Transverse colon (tissue), 4 donors: ENCODE measurements around the gene SLC7A1. TPM values are rescaled to one million over a fixed set of nuclear protein-coding genes. Genes with fewer than 3 reads are reported as not detected.

Source experiments
- DNase-seq: peaks from one replicate; pipeline ENCODE4 v3.0.0-alpha.2; 2019
- H3K27ac ChIP-seq, 4 donors: fragments of 200-600 bp; sonication (generic); 2 replicates each; pipeline ENCODE4 v1.5.1; 2016 to 2018; ENCODE audit warnings: inconsistent platforms in 4 of 4
- H3K27me3 ChIP-seq: fragments of 200-600 bp; sonication (generic); 2 replicates; pipeline ENCODE4 v1.5.1; 2017; ENCODE audit warnings: inconsistent platforms
- H3K36me3 ChIP-seq, 4 donors: fragments of 200-600 bp; sonication (generic); 2 replicates each; pipeline ENCODE4 v1.5.1; 2017 to 2019; ENCODE audit warnings: inconsistent platforms in 4 of 4
- H3K4me1 ChIP-seq, 4 donors: fragments of 200-600 bp; sonication (generic); 2 replicates each; pipeline ENCODE4 v1.5.1; 2017 to 2020; ENCODE audit warnings: inconsistent platforms in 4 of 4
- H3K4me3 ChIP-seq, 4 donors: fragments of 200-600 bp; sonication (generic); 1 replicate in 1 of 4; 2 replicates in 3 of 4; pipeline versions ENCODE4 v1.5.1 to v1.6.1; 2017 to 2019; ENCODE audit warnings: inconsistent platforms in 4 of 4
- H3K9me3 ChIP-seq, 2 donors: fragments of 200-600 bp; sonication (generic); 2 replicates each; pipeline ENCODE4 v1.5.1; 2017 to 2019; ENCODE audit warnings: inconsistent platforms in 2 of 2
- CTCF ChIP-seq, 5 experiments: fragments of 200-600 bp in 3 of 5; fragments of 450-650 bp in 2 of 5; sonication (generic) in 3 of 5; IDR thresholded peaks; 1 replicate in 2 of 5; 2 replicates in 3 of 5; pipeline ENCODE4 v1.5.1; 2016 to 2017; ENCODE audit warnings: antibody characterized with exemption in 5 of 5, inconsistent platforms in 3 of 5, mild to moderate bottlenecking in 2 of 5, moderate library complexity in 1 of 5
- EP300 ChIP-seq: sonication (generic); formaldehyde crosslinking; IDR thresholded peaks from one replicate; pipeline ENCODE4 v1.6.1; 2017; ENCODE audit warnings: antibody characterized with exemption, low read depth
- POLR2A ChIP-seq: fragments of 450-650 bp; IDR thresholded peaks from one replicate; pipeline ENCODE4 v1.6.1; 2016; ENCODE audit warnings: antibody characterized with exemption, mild to moderate bottlenecking, moderate library complexity
- POLR2AphosphoS5 ChIP-seq, 3 donors: sonication (generic); formaldehyde crosslinking; IDR thresholded peaks; one replicate each; pipeline ENCODE4 v1.6.1; 2016; ENCODE audit warnings: antibody characterized with exemption in 3 of 3
- WGBS, 2 donors: methylation state at CpG; one replicate each; pipeline ENCODE4 v1.1.5; 2018; ENCODE audit warnings: low coverage in 1 of 2; 5-methylcytosine and 5-hydroxymethylcytosine counted together
- in situ Hi-C, 4 donors: fragments of 200-750 bp; cut with MboI; loops; one replicate each; pipeline versions ENCODE4 v1.15.0 to v1.15.1; 2017; ENCODE audit warnings: low sequenced_read_pairs in 3 of 4, low pct_ligation_motif_present in 1 of 4, low pct_unique_long_range_greater_than_20kb in 1 of 4
- intact Hi-C: fragments of 100-400 bp; cut with DNase I; formaldehyde crosslinking; loops from one replicate; pipeline ENCODE4 v1.15.1; 2023; ENCODE audit warnings: low total_unique reads
- total RNA-seq, 4 donors: library from RNA; depleted of rRNA; stranded (reverse); fragments of >200 nt; gene quantifications; one replicate each; pipeline ENCODE4 v1.1.0, GENCODE V29; 2016

The SLC7A1 gene
- total RNA-seq, 4 donors from 2014 or later = 10.8 to 21.4 (median 17.9) TPM

- Histone ChIP-seq H3K27ac (no peak overlapping the region), H3K9me3 (no peaks in the 10 kb centered on the region), H3K27me3 (no peaks in the 10 kb centered on the region), H3K4me1 (no peaks in the 10 kb centered on the region), H3K4me3 (no peak overlapping the region), H3K36me3 (peaks cover 0 to 9% (median 2%) of the 10 kb centered on the region in 4 donors)
- intact Hi-C loops (no loop called here), in situ Hi-C loops (loop anchor here in 2 of 4 donors (25.0 kb wide), 2 partner anchors 192 to 592 kb away; no protein-coding TSS in a partner anchor)
- WGBS, 2 donors = 82 to 90% methylated on average over 4 of the region's 4 CpGs
- TF ChIP-seq POLR2A (no peak), EP300 (no peak), CTCF (IDR thresholded peaks at IDR 0.05) (no peak), POLR2AphosphoS5 (IDR thresholded peaks at IDR 0.05) (no peak)
- DNase-seq = no peak
Measured at GRCh38 chr13:29520671-29521070, 74.8 kb downstream of the SLC7A1 start.

- Histone ChIP-seq H3K27ac (no peak overlapping the region), H3K4me3 (no peak overlapping the region), H3K27me3 (no peaks in the 10 kb centered on the region), H3K4me1 (no peaks in the 10 kb centered on the region), H3K9me3 (no peaks in the 10 kb centered on the region), H3K36me3 (peaks cover 0 to 14% (median 2%) of the 10 kb centered on the region in 4 donors)
- TF ChIP-seq EP300 = no peak
- TF ChIP-seq POLR2A = no peak
- no peak for TF ChIP-seq CTCF (IDR thresholded peaks at IDR 0.05)
- TF ChIP-seq POLR2AphosphoS5 (IDR thresholded peaks at IDR 0.05) = no peak
- in situ Hi-C loops (loop anchor here (10.0 to 25.0 kb wide), 3 partner anchors 192 to 595 kb away; no protein-coding TSS in a partner anchor), intact Hi-C loops (loop anchor here (5.0 to 10.0 kb wide), 2 partner anchors 75 to 1377 kb away; partner anchors contain the start of gene SLC7A1)
- WGBS, 2 donors = 80 to 96% methylated on average over 1 to 3 of the region's 3 CpGs
- no peak for DNase-seq
Measured at GRCh38 chr13:29519921-29520320, 75.6 kb downstream of the SLC7A1 start.

- Histone ChIP-seq H3K4me3 (no peak overlapping the region), H3K9me3 (no peaks in the 10 kb centered on the region), H3K27ac (no peak overlapping the region), H3K27me3 (no peaks in the 10 kb centered on the region), H3K36me3 (peaks cover 0 to 14% (median 2%) of the 10 kb centered on the region in 4 donors), H3K4me1 (no peaks in the 10 kb centered on the region)
- in situ Hi-C loops = loop anchor here (10.0 to 25.0 kb wide), 3 partner anchors 195 to 598 kb away; no protein-coding TSS in a partner anchor
- intact Hi-C loops = loop anchor here (5.0 to 10.0 kb wide), 2 partner anchors 78 to 1380 kb away; partner anchors contain the start of gene SLC7A1
- no peak for DNase-seq
- 96% methylated on average over 11 of the region's 12 CpGs; no CpG with 5 or more reads in 1 of the 2 donors for WGBS, 2 donors
- TF ChIP-seq POLR2AphosphoS5 (IDR thresholded peaks at IDR 0.05) (no peak), EP300 (no peak), CTCF (IDR thresholded peaks at IDR 0.05) (no peak), POLR2A (no peak)
Measured at GRCh38 chr13:29516880-29517279, 78.6 kb downstream of the SLC7A1 start.

- Histone ChIP-seq H3K4me3 (no peak overlapping the region), H3K27me3 (no peaks in the 10 kb centered on the region), H3K4me1 (no peaks in the 10 kb centered on the region), H3K36me3 (peaks cover 0 to 14% (median 2%) of the 10 kb centered on the region in 4 donors), H3K9me3 (no peaks in the 10 kb centered on the region), H3K27ac (no peak overlapping the region)
- 93% methylated on average over 11 of the region's 11 CpGs; no CpG with 5 or more reads in 1 of the 2 donors for WGBS, 2 donors
- TF ChIP-seq EP300 (no peak), CTCF (IDR thresholded peaks at IDR 0.05) (no peak), POLR2A (no peak), POLR2AphosphoS5 (IDR thresholded peaks at IDR 0.05) (no peak)
- in situ Hi-C loops (loop anchor here (10.0 to 25.0 kb wide), 3 partner anchors 196 to 599 kb away; no protein-coding TSS in a partner anchor), intact Hi-C loops (loop anchor here (5.0 to 10.0 kb wide), 2 partner anchors 79 to 1381 kb away; partner anchors contain the start of gene SLC7A1)
- no peak for DNase-seq
Measured at GRCh38 chr13:29516012-29516411, 79.5 kb downstream of the SLC7A1 start.
